ENCODE measurements around the gene TFPT. TPM values are rescaled to one million over a fixed set of nuclear protein-coding genes. Genes with fewer than 3 reads are reported as not detected.
A peak's percentile ranks its signal among the peaks of the same experiment; 100 is the strongest.
"Not testable (repeated sequence)": the region's sequence is repeated elsewhere in the genome, so short reads cannot be mapped to it uniquely, and the experiment has no call there.

TFPT gene
- total RNA-seq, 1 experiment from 2014 or later = 60.2 TPM

GRCh38 chr19:54124393-54124792, 8.9 kb upstream of the TFPT start:
- DNase-seq (ENCODE audit: low read depth) = no peak

DNA sequence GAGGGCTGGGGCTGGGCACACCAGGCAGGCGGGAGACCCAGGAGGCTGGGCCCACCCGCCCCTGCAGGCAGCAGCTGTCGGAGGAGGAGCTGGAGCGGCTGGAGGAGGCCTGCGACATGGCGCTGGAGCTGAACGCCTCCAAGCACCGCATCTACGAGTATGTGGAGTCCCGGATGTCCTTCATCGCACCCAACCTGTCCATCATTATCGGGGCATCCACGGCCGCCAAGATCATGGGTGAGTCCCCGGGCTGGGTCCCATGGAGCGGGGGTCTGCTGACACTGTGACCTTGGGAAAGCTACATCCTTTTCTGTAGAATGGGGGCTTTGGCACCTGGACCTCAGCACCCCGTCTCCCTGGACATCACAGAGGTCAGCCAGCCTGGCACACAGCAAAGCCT, 8.2 kb upstream of the TFPT start:
- no peak for DNase-seq (ENCODE audit: low read depth)

DNA sequence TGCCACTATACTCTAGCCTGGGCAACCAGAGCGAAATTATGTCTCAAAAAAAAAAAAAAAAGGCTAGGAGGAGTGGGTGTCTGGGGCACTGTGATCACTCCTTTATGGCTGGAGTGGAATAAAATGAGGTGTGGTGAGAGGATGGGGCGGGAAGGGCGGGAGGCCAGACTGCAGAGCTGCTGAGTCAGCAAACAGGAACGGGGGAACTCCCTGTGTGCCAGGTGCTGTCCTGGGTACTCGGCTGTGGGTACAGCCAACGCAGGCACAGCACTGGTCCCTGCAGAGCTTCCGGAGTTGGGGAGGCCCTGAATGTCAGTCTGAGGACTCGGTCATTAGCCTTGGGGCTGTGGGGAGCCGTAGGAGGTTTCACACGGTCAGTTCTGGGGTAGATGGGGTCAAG, 5.8 kb upstream of the TFPT start:
- no peak for DNase-seq (ENCODE audit: low read depth)

- peak; percentile 78 for DNase-seq (ENCODE audit: low read depth)
Measured at GRCh38 chr19:54114340-54115108, 933 bp downstream of the TFPT start.

DNA sequence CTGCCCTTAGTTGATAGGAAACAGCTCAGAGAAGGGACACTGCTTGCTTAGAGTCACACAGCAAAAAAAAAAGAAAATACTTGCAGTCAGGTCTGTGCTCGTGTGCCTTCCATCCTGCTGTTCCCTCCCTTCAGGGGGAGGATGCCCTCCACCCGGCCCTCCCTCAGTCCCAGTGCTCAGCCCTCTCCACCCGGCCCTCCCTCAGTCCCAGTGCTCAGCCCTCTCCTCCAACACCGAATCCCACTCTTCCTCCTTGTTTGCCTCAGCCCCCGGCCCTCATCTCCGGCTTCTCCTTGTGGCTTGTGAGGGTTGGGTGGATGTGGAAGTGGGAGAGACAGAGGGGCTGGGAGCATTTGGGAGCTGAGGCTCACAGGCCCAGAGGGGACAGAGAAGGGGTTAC, 5.8 kb downstream of the TFPT start:
- DNase-seq (ENCODE audit: low read depth) = no peak

- DNase-seq (ENCODE audit: low read depth) = no peak
Measured at GRCh38 chr19:54108496-54108895, 7.0 kb downstream of the TFPT start.

DNA sequence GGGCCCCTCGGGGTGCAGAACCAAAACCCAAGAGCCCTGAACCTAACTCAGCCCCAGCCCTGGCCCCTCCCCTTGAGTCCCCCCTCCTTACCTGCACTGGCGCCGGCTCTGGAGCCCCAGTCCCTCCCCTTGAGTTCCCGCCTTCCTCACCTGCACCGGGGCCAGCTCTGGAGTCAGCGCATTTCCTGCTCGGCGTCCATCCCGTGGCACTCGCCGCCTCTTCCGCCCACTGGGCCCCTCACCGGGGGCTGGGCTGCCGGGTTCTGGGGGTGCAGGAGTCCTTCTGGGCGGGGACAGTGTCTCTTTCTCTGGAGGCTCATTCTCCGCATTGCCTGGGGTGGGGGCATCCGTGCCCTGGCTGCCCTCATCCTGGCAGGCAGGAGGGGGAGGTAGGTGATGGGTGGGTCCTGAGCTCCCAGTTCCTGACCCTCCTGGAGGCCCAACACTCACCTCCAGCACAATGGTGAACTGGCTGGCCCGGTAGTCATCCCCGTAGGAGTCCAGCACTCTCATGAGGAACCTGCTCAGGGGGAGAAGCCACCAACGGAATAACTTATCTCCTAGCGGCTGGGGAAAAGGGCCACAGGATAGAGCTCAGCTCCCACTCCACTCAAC, 7.5 kb downstream of the TFPT start:
- DNase-seq (ENCODE audit: low read depth) = no peak

GRCh38 chr19:54106716-54107115, 8.7 kb downstream of the TFPT start:
- DNase-seq (ENCODE audit: low read depth) = no peak

DNA sequence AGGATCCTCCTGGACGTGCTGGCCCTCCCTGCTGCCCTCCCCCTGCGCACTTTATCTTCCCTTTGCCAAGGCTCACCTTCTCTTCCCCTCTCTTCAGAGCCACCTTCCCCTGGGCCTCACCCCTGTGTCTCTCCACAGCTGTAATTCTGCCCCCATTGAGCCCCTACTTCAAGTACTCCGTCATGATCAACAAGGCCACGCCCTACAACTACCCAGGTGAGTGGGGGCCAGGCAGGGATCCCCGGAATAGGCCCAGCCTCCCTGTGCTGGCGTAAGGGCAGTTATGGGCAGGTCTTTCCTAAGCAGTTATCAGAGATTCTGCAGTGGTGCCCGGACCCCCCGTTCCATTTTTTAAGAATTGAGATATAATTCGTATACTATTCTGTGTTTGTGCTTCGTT, 9.7 kb downstream of the TFPT start:
- DNase-seq (ENCODE audit: low read depth) = no peak

DNA sequence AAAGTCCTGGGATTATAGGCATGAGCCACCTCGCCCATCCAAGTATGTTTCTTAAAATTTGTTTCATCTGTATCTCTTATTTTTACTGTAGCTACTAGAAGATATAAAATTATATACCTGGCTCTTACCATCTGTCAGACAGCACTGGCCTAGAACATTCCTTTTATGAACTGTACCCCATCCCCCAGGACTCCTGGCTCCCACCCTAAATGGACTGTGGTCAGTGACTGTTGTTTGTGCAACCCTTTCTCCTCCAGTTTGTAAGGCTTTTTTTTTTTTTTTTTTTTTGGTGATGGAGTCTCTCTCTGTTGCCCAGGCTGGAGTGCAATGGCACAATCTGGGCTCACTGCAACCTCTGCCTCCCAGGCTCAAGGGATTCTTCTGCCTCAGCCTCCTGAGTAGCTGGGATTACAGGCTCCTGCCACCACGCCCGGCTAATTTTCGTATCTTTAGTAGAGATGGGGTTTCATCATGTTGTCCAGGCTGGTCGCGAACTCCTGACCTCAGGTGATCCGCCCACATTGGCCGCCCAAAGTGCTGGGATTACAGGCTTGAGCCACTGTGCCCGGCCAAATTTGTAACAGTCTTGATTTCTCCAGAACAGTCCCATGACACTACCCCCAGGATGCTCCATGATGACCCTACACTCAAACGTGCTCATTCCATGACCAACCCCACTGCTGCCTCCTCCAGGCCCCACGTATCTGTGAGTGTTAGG, 10.3 kb downstream of the TFPT start:
- DNase-seq (ENCODE audit: low read depth) = no peak

DNA sequence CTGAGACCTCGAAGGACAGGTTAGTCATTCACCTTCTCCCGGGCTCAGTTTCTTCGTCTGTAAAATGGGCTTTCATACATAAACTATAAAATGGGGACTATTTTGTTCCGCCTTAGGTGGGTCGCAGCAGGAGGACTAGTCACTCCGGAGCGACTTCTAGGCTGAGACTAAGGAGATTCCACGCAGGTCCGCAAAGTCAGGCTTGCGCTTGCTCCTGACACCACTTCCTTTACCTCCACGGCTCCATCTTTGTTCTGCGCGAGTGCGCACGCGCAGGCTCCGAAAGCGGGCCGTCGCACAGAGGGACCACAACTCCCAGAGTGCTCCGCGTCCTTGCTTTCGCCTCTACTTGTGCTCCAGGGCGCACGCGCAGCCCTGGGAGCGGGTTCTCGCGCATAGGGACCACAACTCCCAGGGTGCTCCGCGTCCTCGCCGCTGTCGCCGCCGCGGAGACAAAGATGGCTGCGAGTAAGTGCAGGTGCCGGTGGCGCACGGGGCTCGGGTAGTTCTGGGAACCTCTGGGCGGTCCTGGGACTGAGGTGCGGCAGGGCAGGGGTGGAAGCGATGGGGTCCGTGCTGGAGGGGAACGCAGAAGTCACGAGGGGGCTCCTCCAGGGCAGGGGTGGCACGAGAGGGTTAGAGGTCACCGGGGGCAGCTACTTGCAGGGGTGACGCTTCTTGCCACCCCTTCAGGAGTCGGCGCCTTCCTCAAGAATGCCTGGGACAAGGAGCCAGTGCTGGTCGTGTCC, 12.9 kb downstream of the TFPT start, which contains the start of gene NDUFA3:
Gene NDUFA3 (plus strand): TSS at position 435 of the 749 bp plus-strand sequence. CDS start 24 bp downstream, at position 459.
- peak; percentile 100 for DNase-seq (ENCODE audit: low read depth)

- DNase-seq (ENCODE audit: low read depth) = peak; percentile 46
Measured at GRCh38 chr19:54100561-54100960, 14.9 kb downstream of the TFPT start, which contains the start of gene OSCAR. OSCAR (minus strand) TSS chr19:54100803; CDS start chr19:54100792, 11 bp downstream.

DNA sequence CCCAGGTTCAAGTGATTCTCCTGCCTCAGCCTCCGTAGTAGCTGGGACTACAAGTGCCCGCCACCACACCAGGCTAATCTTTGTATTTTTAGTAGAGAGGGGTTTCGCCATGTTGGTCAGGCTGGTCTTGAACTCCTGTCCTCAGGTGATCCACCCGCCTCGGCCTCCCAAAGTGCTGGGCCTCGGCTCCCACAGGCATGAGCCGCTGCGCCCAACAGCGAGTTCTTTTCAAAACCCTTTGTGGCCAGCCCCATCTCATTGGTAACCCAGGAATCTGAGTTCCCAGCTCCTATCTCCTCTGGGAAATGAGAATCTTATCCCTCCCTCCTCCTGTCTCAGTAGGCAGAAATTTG, 15.6 kb downstream of the TFPT start:
- DNase-seq (ENCODE audit: low read depth) = not testable (repeated sequence)

- DNase-seq (ENCODE audit: low read depth) = no peak
Measured at GRCh38 chr19:54099190-54099902, 16.1 kb downstream of the TFPT start.

GRCh38 chr19:54096617-54097106, 18.8 kb downstream of the TFPT start:
- peak; percentile 41 for DNase-seq (ENCODE audit: low read depth)

DNA sequence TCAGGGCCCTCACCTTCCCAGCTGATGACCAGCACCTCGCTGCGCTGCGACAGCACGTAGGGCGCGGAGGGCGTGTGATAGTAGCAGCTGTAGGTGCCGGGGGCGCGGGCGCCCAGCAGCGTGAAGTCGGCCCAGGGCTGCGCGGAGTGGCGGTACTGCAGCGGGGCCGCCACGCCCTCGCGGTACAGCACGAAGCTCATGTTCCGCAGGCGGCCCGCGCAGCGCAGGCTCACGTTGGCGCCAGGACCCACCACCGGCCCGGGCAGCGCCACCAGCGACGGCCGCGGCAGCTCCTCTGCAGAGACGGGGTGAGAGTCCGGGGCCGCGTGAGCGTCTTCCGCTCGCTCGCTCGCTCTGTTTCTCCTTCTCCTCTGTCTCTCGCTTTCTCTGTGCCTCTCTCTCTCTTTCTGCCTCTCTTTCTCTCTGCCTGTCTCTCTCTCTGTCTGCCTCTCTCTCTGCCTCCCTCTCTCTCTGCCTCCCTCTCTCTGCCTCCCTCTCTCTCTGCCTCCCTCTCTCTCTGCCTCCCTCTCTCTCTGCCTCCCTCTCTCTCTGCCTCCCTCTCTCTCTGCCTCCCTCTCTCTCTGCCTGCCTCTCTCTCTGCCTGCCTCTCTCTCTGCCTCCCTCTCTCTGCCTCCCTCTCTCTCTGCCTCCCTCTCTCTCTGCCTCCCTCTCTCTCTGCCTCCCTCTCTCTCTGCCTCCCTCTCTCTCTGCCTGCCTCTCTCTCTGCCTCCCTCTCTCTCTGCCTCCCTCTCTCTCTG, 19.4 kb downstream of the TFPT start:
- DNase-seq (ENCODE audit: low read depth) = peak; percentile 73

GRCh38 chr19:54095136-54095858, 20.2 kb downstream of the TFPT start:
- no peak for DNase-seq (ENCODE audit: low read depth)

GRCh38 chr19:54094426-54095000, 20.9 kb downstream of the TFPT start:
- no peak for DNase-seq (ENCODE audit: low read depth)

DNA sequence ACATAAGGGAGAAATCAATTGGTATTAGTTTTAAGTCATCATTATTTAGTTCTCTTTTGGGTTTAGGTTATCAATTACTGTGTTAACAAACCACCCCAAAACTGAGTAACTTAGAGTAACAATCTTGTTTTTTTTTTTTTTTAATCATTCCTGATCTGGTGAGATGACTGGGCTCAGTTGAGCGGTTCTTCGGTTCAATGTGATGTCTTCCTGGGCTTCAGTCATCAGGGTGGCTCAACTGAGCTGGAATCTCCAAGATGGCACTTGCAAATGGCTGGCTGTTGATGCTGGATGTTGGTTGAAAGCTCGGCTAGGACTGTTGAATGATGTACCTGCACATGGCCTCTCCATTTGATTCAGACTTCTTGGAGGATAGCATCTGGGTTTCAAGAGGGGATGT, 31.0 kb downstream of the TFPT start:
- no peak for DNase-seq (ENCODE audit: low read depth)
